CD4-positive, alpha-beta T cell treated with Interleukin-4 for 1 hour (primary cell): Measurements from ENCODE around the gene TGFBR3.

Experiments
- DNase-seq, 2 donors: peaks; one replicate each; pipeline ENCODE4 v3.0.0-alpha.2; 2020 to 2022

Gene TGFBR3

GRCh38 chr1:91819038-91819788 lies 66.7 kb downstream of the TGFBR3 start:
- DNase-seq, result no peak

- DNase-seq, result no peak
Measured at GRCh38 chr1:91818713-91818975, 67.3 kb downstream of the TGFBR3 start.

- DNase-seq, result no peak
Measured at GRCh38 chr1:91817211-91817905, 68.6 kb downstream of the TGFBR3 start.

- DNase-seq, result no peak
Measured at GRCh38 chr1:91816031-91816430, 69.9 kb downstream of the TGFBR3 start.

GRCh38 chr1:91814448-91814847 lies 71.5 kb downstream of the TGFBR3 start:
- DNase-seq, result no peak

- no peak for DNase-seq
Measured at GRCh38 chr1:91813813-91814212, 72.1 kb downstream of the TGFBR3 start.

- DNase-seq, result no peak
Measured at GRCh38 chr1:91811363-91812025, 74.5 kb downstream of the TGFBR3 start.

GRCh38 chr1:91809317-91809716 lies 76.6 kb downstream of the TGFBR3 start:
- no peak for DNase-seq

- DNase-seq, result no peak
Measured at GRCh38 chr1:91807921-91808620, 77.9 kb downstream of the TGFBR3 start.

- DNase-seq, result no peak
Measured at GRCh38 chr1:91806769-91807700, 78.9 kb downstream of the TGFBR3 start.

- DNase-seq, result no peak
Measured at GRCh38 chr1:91806181-91806768, 79.7 kb downstream of the TGFBR3 start.

- peak; percentile 17 to 42 for DNase-seq
Measured at GRCh38 chr1:91805311-91805801, 80.6 kb downstream of the TGFBR3 start.

- DNase-seq, result peak; percentile 87 to 88
Measured at GRCh38 chr1:91804546-91805023, 81.4 kb downstream of the TGFBR3 start.

GRCh38 chr1:91803847-91804545 lies 82.0 kb downstream of the TGFBR3 start:
- DNase-seq, result peak; percentile 79 to 85

- DNase-seq, result no peak
Measured at GRCh38 chr1:91803123-91803522, 82.8 kb downstream of the TGFBR3 start.

GRCh38 chr1:91801496-91802115 lies 84.3 kb downstream of the TGFBR3 start:
- no peak for DNase-seq

- no peak for DNase-seq
Measured at GRCh38 chr1:91799863-91800262, 86.1 kb downstream of the TGFBR3 start.

- no peak for DNase-seq
Measured at GRCh38 chr1:91799159-91799558, 86.8 kb downstream of the TGFBR3 start.

- no peak for DNase-seq
Measured at GRCh38 chr1:91798740-91799139, 87.2 kb downstream of the TGFBR3 start.

- no peak for DNase-seq
Measured at GRCh38 chr1:91798241-91798648, 87.7 kb downstream of the TGFBR3 start.
